Measurements from ENCODE around the gene TIMM23.
"Not testable (repeated sequence)": the region's sequence is repeated elsewhere in the genome, so short reads cannot be mapped to it uniquely, and the experiment has no call there.

- TF ChIP-seq, protein P1, sequence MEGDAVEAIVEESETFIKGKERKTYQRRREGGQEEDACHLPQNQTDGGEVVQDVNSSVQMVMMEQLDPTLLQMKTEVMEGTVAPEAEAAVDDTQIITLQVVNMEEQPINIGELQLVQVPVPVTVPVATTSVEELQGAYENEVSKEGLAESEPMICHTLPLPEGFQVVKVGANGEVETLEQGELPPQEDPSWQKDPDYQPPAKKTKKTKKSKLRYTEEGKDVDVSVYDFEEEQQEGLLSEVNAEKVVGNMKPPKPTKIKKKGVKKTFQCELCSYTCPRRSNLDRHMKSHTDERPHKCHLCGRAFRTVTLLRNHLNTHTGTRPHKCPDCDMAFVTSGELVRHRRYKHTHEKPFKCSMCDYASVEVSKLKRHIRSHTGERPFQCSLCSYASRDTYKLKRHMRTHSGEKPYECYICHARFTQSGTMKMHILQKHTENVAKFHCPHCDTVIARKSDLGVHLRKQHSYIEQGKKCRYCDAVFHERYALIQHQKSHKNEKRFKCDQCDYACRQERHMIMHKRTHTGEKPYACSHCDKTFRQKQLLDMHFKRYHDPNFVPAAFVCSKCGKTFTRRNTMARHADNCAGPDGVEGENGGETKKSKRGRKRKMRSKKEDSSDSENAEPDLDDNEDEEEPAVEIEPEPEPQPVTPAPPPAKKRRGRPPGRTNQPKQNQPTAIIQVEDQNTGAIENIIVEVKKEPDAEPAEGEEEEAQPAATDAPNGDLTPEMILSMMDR (IDR thresholded peaks at IDR 0.05 in 8 of 11, conservative IDR thresholded peaks at IDR 0.05 in 3 of 11) = not testable (repeated sequence)
- not testable (repeated sequence) for TF ChIP-seq POLR2AphosphoS5 (IDR thresholded peaks at IDR 0.05)
These were observed 12.2 kb downstream of the TIMM23 start for GRCh38 chr10:45984473-45984872.

All from spleen (tissue), 7 donors.